H1 (cell line): ENCODE results near the gene SSPN. TPM values are rescaled to one million over a fixed set of nuclear protein-coding genes. Genes with fewer than 3 reads are reported as not detected.

ENCODE experiments used
- CTCF ChIA-PET: fragments of 300-600 bp; sonication (Branson Sonifier 250); formaldehyde crosslinking; loops from one replicate; lab custom pipeline; 2021; ENCODE audit not compliant: partially characterized antibody; lab: Charles Lee
- POLR2A ChIA-PET: fragments of 300-600 bp; sonication (Branson Sonifier 250); formaldehyde crosslinking; loops from one replicate; lab custom pipeline; 2021; ENCODE audit warnings: inconsistent platforms; ENCODE audit not compliant: partially characterized antibody; lab: Charles Lee
- DNase-seq, 2 experiments: peaks; one replicate each; pipeline versions ENCODE4 v3.0.0 to v3.0.0-alpha.2; 2010 to 2022; ENCODE audit warnings: low spot score in 2 of 2, low read depth in 1 of 2, mixed read lengths in 1 of 2
- FAIRE-seq: peaks from 2 replicates; lab custom pipeline; 2011; peaks lifted over from hg19 to GRCh38; lab: Jason Lieb, UNC
- H2AFZ ChIP-seq: 2 replicates; pipeline ENCODE4 v1.8.1; 2012; ENCODE audit warnings: low read length, inconsistent platforms
- H2AK5ac ChIP-seq: 2 replicates; pipeline ENCODE4 v1.6.1; 2013; ENCODE audit warnings: low read depth, low read length
- H2BK120ac ChIP-seq: replicated peaks from 2 replicates; pipeline ENCODE3; 2013; ENCODE audit warnings: low read depth, low read length, inconsistent platforms
- H2BK12ac ChIP-seq: 2 replicates; pipeline ENCODE4 v1.6.1; 2013; ENCODE audit warnings: low read depth, low read length
- H2BK15ac ChIP-seq: 2 replicates; pipeline ENCODE4 v1.6.1; 2013; ENCODE audit warnings: low read length
- H2BK20ac ChIP-seq: 2 replicates; pipeline ENCODE4 v1.6.1; 2013; ENCODE audit warnings: low read length
- H2BK5ac ChIP-seq: 2 replicates; pipeline ENCODE4 v1.6.1; 2013; ENCODE audit warnings: low read depth, low read length
- H3K14ac ChIP-seq: 2 replicates; pipeline ENCODE4 v1.6.1; 2013; ENCODE audit warnings: inconsistent platforms; ENCODE audit not compliant: insufficient read length
- H3K18ac ChIP-seq: 2 replicates; pipeline ENCODE4 v1.6.1; 2013; ENCODE audit warnings: low read length; ENCODE audit errors: extremely low read depth
- H3K23ac ChIP-seq: 2 replicates; pipeline ENCODE4 v1.6.1; 2013; ENCODE audit warnings: inconsistent platforms; ENCODE audit not compliant: insufficient read length
- H3K23me2 ChIP-seq: 2 replicates; pipeline ENCODE4 v1.6.1; 2013; ENCODE audit warnings: low read depth, low read length
- H3K27ac ChIP-seq: 2 replicates; pipeline ENCODE4 v1.6.1; 2011; ENCODE audit warnings: low read depth, low read length, inconsistent platforms
- H3K27me3 ChIP-seq, 4 experiments: replicated peaks in 1 of 4; 1 replicate in 1 of 4; 2 replicates in 3 of 4; pipeline versions ENCODE4 v1.6.1 to v1.8.1; 2011 to 2013; ENCODE audit warnings: low read length in 3 of 4, mild to moderate bottlenecking in 3 of 4, inconsistent platforms in 2 of 4, mixed read lengths in 2 of 4, moderate library complexity in 1 of 4; ENCODE audit not compliant: control insufficient read depth in 3 of 4, insufficient read depth in 3 of 4; ENCODE audit errors: extremely low read depth in 1 of 4
- H3K36me3 ChIP-seq, 4 experiments: 2 replicates each; pipeline versions ENCODE4 v1.6.1 to v1.8.1; 2011 to 2013; ENCODE audit warnings: mild to moderate bottlenecking in 4 of 4, low read length in 3 of 4, moderate library complexity in 2 of 4, control low read depth in 1 of 4, inconsistent platforms in 1 of 4; ENCODE audit not compliant: insufficient read depth in 4 of 4, control insufficient read depth in 2 of 4
- H3K4ac ChIP-seq: replicated peaks from 2 replicates; pipeline ENCODE3; 2013; ENCODE audit warnings: low read length, low read depth, mixed read lengths, inconsistent platforms; ENCODE audit not compliant: insufficient read length
- H3K4me1 ChIP-seq, 4 experiments: replicated peaks in 1 of 4; 1 replicate in 1 of 4; 2 replicates in 3 of 4; pipeline versions ENCODE4 v1.6.1 to v1.8.1; 2011 to 2013; ENCODE audit warnings: low read length in 3 of 4, inconsistent platforms in 2 of 4, mixed read lengths in 1 of 4; ENCODE audit not compliant: insufficient read depth in 4 of 4, control insufficient read depth in 3 of 4
- H3K4me2 ChIP-seq, 2 experiments: 2 replicates each; pipeline versions ENCODE4 v1.6.1 to v1.8.1; 2011 to 2013; ENCODE audit warnings: low read depth in 2 of 2, low read length in 2 of 2, control low read depth in 1 of 2, inconsistent platforms in 1 of 2, mild to moderate bottlenecking in 1 of 2; ENCODE audit not compliant: insufficient read depth in 1 of 2
- H3K4me3 ChIP-seq, 4 experiments: fragments of 200-600, 300-600 bp in 1 of 4; sonication (generic), shearing (Covaris generic), sonication (Bioruptor Twin) in 1 of 4; 2 replicates each; pipeline versions ENCODE4 v1.5.1 to v1.8.1; 2011 to 2016; ENCODE audit warnings: low read length in 4 of 4, low read depth in 3 of 4, control low read depth in 2 of 4, inconsistent platforms in 2 of 4, mild to moderate bottlenecking in 2 of 4, mixed read lengths in 1 of 4, moderate library complexity in 1 of 4; ENCODE audit not compliant: insufficient read depth in 2 of 4; ENCODE audit errors: extremely low read depth in 1 of 4
- H3K56ac ChIP-seq: replicated peaks from 2 replicates; pipeline ENCODE3; 2013; ENCODE audit warnings: low read depth, mild to moderate bottlenecking, mixed read lengths, low read length, inconsistent platforms; ENCODE audit not compliant: insufficient read length
- H3K79me1 ChIP-seq: 2 replicates; pipeline ENCODE4 v1.6.1; 2013; ENCODE audit warnings: low read depth, low read length, control low read depth
- H3K79me2 ChIP-seq, 2 experiments: 2 replicates each; pipeline versions ENCODE4 v1.6.1 to v1.8.1; 2012 to 2013; ENCODE audit warnings: low read length in 2 of 2, mild to moderate bottlenecking in 2 of 2, inconsistent platforms in 1 of 2; ENCODE audit not compliant: insufficient read depth in 2 of 2, control insufficient read depth in 1 of 2
- H3K9ac ChIP-seq, 4 experiments: replicated peaks in 1 of 4; 1 replicate in 1 of 4; 2 replicates in 3 of 4; pipeline versions ENCODE4 v1.6.1 to v1.8.1; 2011 to 2013; ENCODE audit warnings: low read depth in 3 of 4, low read length in 3 of 4, control low read depth in 2 of 4, mild to moderate bottlenecking in 2 of 4, moderate library complexity in 2 of 4, inconsistent platforms in 1 of 4; ENCODE audit errors: extremely low read depth in 1 of 4
- H3K9me3 ChIP-seq, 2 experiments: 2 replicates each; pipeline versions ENCODE4 v1.6.1 to v1.8.1; 2012 to 2013; ENCODE audit warnings: mild to moderate bottlenecking in 2 of 2, moderate library complexity in 2 of 2, control low read depth in 1 of 2, inconsistent platforms in 1 of 2, low read depth in 1 of 2, low read length in 1 of 2, mixed read lengths in 1 of 2; ENCODE audit not compliant: insufficient read depth in 2 of 2
- H4K20me1 ChIP-seq, 2 experiments: replicated peaks in 1 of 2; 2 replicates each; pipeline versions ENCODE3 to v1.8.1; 2011 to 2013; ENCODE audit warnings: inconsistent platforms in 2 of 2, low read length in 2 of 2, mild to moderate bottlenecking in 1 of 2; ENCODE audit not compliant: insufficient read depth in 2 of 2, control insufficient read depth in 1 of 2
- H4K5ac ChIP-seq: 2 replicates; pipeline ENCODE4 v1.6.1; 2013; ENCODE audit warnings: low read length, low read depth, mixed read lengths, inconsistent platforms; ENCODE audit not compliant: insufficient read length
- H4K8ac ChIP-seq: 2 replicates; pipeline ENCODE4 v1.8.0; 2013; ENCODE audit warnings: mild to moderate bottlenecking, moderate library complexity, low read length, inconsistent platforms; ENCODE audit not compliant: insufficient read depth; ENCODE audit errors: extremely low read depth
- H4K91ac ChIP-seq: replicated peaks from 2 replicates; pipeline ENCODE3; 2013; ENCODE audit warnings: low read length, mixed read lengths, inconsistent platforms; ENCODE audit not compliant: insufficient read length
- MAFK ChIP-seq: IDR thresholded peaks from 2 replicates; pipeline ENCODE4 v1.6.1; 2012; ENCODE audit warnings: low read depth, mild to moderate bottlenecking, improper control_type of control experiment, low read length
- RFX5 ChIP-seq: IDR thresholded peaks from 2 replicates; pipeline ENCODE4 v1.6.1; 2011; ENCODE audit warnings: low read depth, low read length, improper control_type of control experiment, borderline replicate concordance
- WGBS, 2 experiments: shearing (Covaris generic) in 1 of 2; methylation state at CpG; one replicate each; pipeline versions ENCODE4 v1.1.6 to v1.1.7; 2013 to 2015; ENCODE audit warnings: low lambda C conversion rate in 2 of 2, mixed read lengths in 2 of 2, inconsistent platforms in 1 of 2, low coverage in 1 of 2, missing lambda C conversion rate in 1 of 2; ENCODE audit not compliant: insufficient replicate concordance in 2 of 2, insufficient coverage in 1 of 2, insufficient read length in 1 of 2; ENCODE audit errors: extremely low coverage in 1 of 2, missing lambda C conversion rate in 1 of 2; 5-methylcytosine and 5-hydroxymethylcytosine counted together
- polyA plus RNA-seq, 7 experiments: library from polyadenylated mRNA; depleted of rRNA in 3 of 7; stranded (reverse) in 5 of 7; unstranded in 2 of 7; fragments of >200 nt in 5 of 7; fragments of 200-250 nt in 2 of 7; gene quantifications; 1 replicate in 5 of 7; 2 replicates in 1 of 7; 4 replicates in 1 of 7; pipeline versions ENCODE4 v1.2.1 to v1.2.3, GENCODE V29; 2011 to 2013; ENCODE audit warnings: missing spikeins in 2 of 7, mixed read lengths in 2 of 7
- total RNA-seq: library from RNA; stranded (reverse); fragmentation: NEBNext Ultra II Directional; extraction: Animal tissue kit (Norgen Biotek cat#: 25700); gene quantifications from 2 replicates; pipeline ENCODE4 v1.2.1, GENCODE V29; 2021

Gene SSPN
- total and polyA plus RNA-seq, 2 of the 8 experiments (the other 6 are each of a cell fraction or from before 2014, with no cell fraction given) = 0.86 to 1.8 TPM

- H3K79me2 ChIP-seq = no peaks in the 10 kb centered on the region
- H4K8ac ChIP-seq = no peak overlapping the region
- H2AFZ ChIP-seq = no peak overlapping the region
- H3K23me2 ChIP-seq = no peaks in the 10 kb centered on the region
- no peak overlapping the region for H3K4me2 ChIP-seq
- no peak overlapping the region for H2BK12ac ChIP-seq
- H3K9me3 ChIP-seq = no peaks in the 10 kb centered on the region
- H2BK5ac ChIP-seq = no peak overlapping the region
- no peak overlapping the region for H2BK20ac ChIP-seq
- no peaks in the 10 kb centered on the region for H3K36me3 ChIP-seq
- 90% methylated on average over 1 of the region's 1 CpG; no CpG with 5 or more reads in 1 of the 2 experiments for WGBS, 2 experiments
- no peak overlapping the region for H3K27ac ChIP-seq
- H3K9ac ChIP-seq = no peak overlapping the region
- ChIA-PET POLR2A (no interaction called here), CTCF (interaction anchor here (0.7 to 1.0 kb wide), 2 partner anchors 9 to 10 kb away, joined by 4 read pairs; no protein-coding TSS in a partner anchor)
- H3K14ac ChIP-seq = no peak overlapping the region
- no peaks in the 10 kb centered on the region for H3K79me1 ChIP-seq
- no peak overlapping the region for H3K4ac ChIP-seq
- H3K56ac ChIP-seq = no peak overlapping the region
- H4K20me1 ChIP-seq = no peaks in the 10 kb centered on the region
- no peak overlapping the region for H3K23ac ChIP-seq
- no peak for DNase-seq
- H2BK120ac ChIP-seq = no peak overlapping the region
- H3K27me3 ChIP-seq = no peaks in the 10 kb centered on the region
- H4K91ac ChIP-seq = no peak overlapping the region
- peaks cover 0 to 4% (median 1%) of the 10 kb centered on the region in 4 experiments; a peak in 3 of 7 replicates for H3K4me1 ChIP-seq
- H3K18ac ChIP-seq = no peak overlapping the region
- FAIRE-seq = no peak
- no peak overlapping the region for H3K4me3 ChIP-seq
- H2AK5ac ChIP-seq = no peak overlapping the region
- H4K5ac ChIP-seq = no peak overlapping the region
- H2BK15ac ChIP-seq = no peak overlapping the region
- TF ChIP-seq MAFK (no peak), RFX5 (no peak)
Measured at GRCh38 chr12:26278266-26278665, 82.9 kb downstream of the SSPN start.
